GM19463 (cell line): Measurements from ENCODE around the gene RNF207.

Experiments used
- ATAC-seq: cut with Tn5 transposase; IDR thresholded peaks from one replicate; pipeline ENCODE4 v1.9.1; 2021; ENCODE audit warnings: mild to moderate bottlenecking, moderate library complexity; ENCODE audit not compliant: unreplicated experiment

Gene RNF207

GRCh38 chr1:6247651-6248050 is 41.7 kb downstream of the RNF207 start:
- ATAC-seq = no peak

GRCh38 chr1:6248161-6248776 is 42.4 kb downstream of the RNF207 start:
- no peak for ATAC-seq

- no peak for ATAC-seq
Measured at GRCh38 chr1:6248932-6249738, 43.2 kb downstream of the RNF207 start.

- no peak for ATAC-seq
Measured at GRCh38 chr1:6249739-6250689, 44.1 kb downstream of the RNF207 start.

- no peak for ATAC-seq
Measured at GRCh38 chr1:6251233-6251632, 45.3 kb downstream of the RNF207 start.

GRCh38 chr1:6251681-6252373 is 45.9 kb downstream of the RNF207 start:
- ATAC-seq = no peak

- no peak for ATAC-seq
Measured at GRCh38 chr1:6252374-6252710, 46.4 kb downstream of the RNF207 start.

GRCh38 chr1:6253380-6253779 is 47.5 kb downstream of the RNF207 start:
- ATAC-seq = no peak

- no peak for ATAC-seq
Measured at GRCh38 chr1:6254691-6255090, 48.8 kb downstream of the RNF207 start.

- ATAC-seq = no peak
Measured at GRCh38 chr1:6256645-6257044, 50.7 kb downstream of the RNF207 start.

- ATAC-seq = no peak
Measured at GRCh38 chr1:6257541-6258069, 51.7 kb downstream of the RNF207 start.

- no peak for ATAC-seq
Measured at GRCh38 chr1:6258675-6259074, 52.8 kb downstream of the RNF207 start.

- peak; percentile 54 for ATAC-seq
Measured at GRCh38 chr1:6259491-6260362, 53.8 kb downstream of the RNF207 start.

- ATAC-seq = no peak
Measured at GRCh38 chr1:6260433-6260934, 54.6 kb downstream of the RNF207 start.

GRCh38 chr1:6260961-6261614 is 55.2 kb downstream of the RNF207 start, which contains the start of gene GPR153:
Gene GPR153 (minus strand): TSS chr1:6261098. CDS start chr1:6254905, 6,193 bp downstream.
- ATAC-seq = no peak

GRCh38 chr1:6261615-6261995 is 55.7 kb downstream of the RNF207 start:
- ATAC-seq = no peak

- no peak for ATAC-seq
Measured at GRCh38 chr1:6262555-6263420, 56.9 kb downstream of the RNF207 start.

- no peak for ATAC-seq
Measured at GRCh38 chr1:6263716-6264115, 57.8 kb downstream of the RNF207 start.
